GM23248 (cell line): ENCODE results near the gene C1orf116. TPM values are rescaled to one million over a fixed set of nuclear protein-coding genes. Genes with fewer than 3 reads are reported as not detected.

Experiments
- DNase-seq: peaks from one replicate; pipeline ENCODE4 v3.0.0-alpha.2; 2015
- H2AFZ ChIP-seq: fragments of 200-600 bp; sonication (generic); 2 replicates; pipeline ENCODE4 v1.6.1; 2016; ENCODE audit warnings: antibody characterized with exemption
- H3F3A ChIP-seq: fragments of 200-600 bp; sonication (generic); 2 replicates; pipeline ENCODE4 v1.6.1; 2016; ENCODE audit warnings: mild to moderate bottlenecking, antibody characterized with exemption, mixed run types; ENCODE audit not compliant: insufficient read depth
- H3K27ac ChIP-seq: fragments of 200-600 bp; sonication (generic); 2 replicates; pipeline ENCODE4 v1.5.1; 2016; ENCODE audit warnings: mild to moderate bottlenecking
- H3K27me3 ChIP-seq: fragments of 200-600 bp; sonication (generic); replicated peaks from 2 replicates; pipeline ENCODE4 v1.6.1; 2016; ENCODE audit warnings: mild to moderate bottlenecking; ENCODE audit not compliant: insufficient read depth
- H3K36me3 ChIP-seq: fragments of 200-600 bp; sonication (generic); 2 replicates; pipeline ENCODE4 v1.6.1; 2016; ENCODE audit warnings: low read depth, mild to moderate bottlenecking
- H3K4me1 ChIP-seq: fragments of 200-600 bp; sonication (generic); 2 replicates; pipeline ENCODE4 v1.6.1; 2016; ENCODE audit warnings: mild to moderate bottlenecking; ENCODE audit not compliant: insufficient read depth
- H3K4me2 ChIP-seq: fragments of 200-600 bp; sonication (generic); one replicate; pipeline ENCODE4 v1.6.1; 2016; ENCODE audit warnings: mild to moderate bottlenecking; ENCODE audit not compliant: unreplicated experiment
- H3K4me3 ChIP-seq: fragments of 200-600 bp; sonication (generic); 2 replicates; pipeline ENCODE4 v1.5.1; 2016; ENCODE audit warnings: mild to moderate bottlenecking
- H3K79me2 ChIP-seq: fragments of 200-600 bp; sonication (generic); 2 replicates; pipeline ENCODE4 v1.6.1; 2016; ENCODE audit warnings: mild to moderate bottlenecking; ENCODE audit not compliant: insufficient read depth
- H3K9ac ChIP-seq: fragments of 200-600 bp; sonication (generic); 2 replicates; pipeline ENCODE4 v1.6.1; 2016; ENCODE audit warnings: mild to moderate bottlenecking
- H3K9me2 ChIP-seq: fragments of 200-600 bp; sonication (generic); 2 replicates; pipeline ENCODE4 v1.6.1; 2016; ENCODE audit warnings: mixed run types, mild to moderate bottlenecking, moderate library complexity; ENCODE audit not compliant: insufficient read depth
- H3K9me3 ChIP-seq: fragments of 200-600 bp; sonication (generic); one replicate; pipeline ENCODE4 v1.6.1; 2017; ENCODE audit warnings: low read depth
- H4K20me1 ChIP-seq: fragments of 200-600 bp; sonication (generic); 2 replicates; pipeline ENCODE4 v1.6.0; 2016; ENCODE audit not compliant: insufficient read depth
- EZH2 ChIP-seq: fragments of 200-600 bp; sonication (generic); IDR thresholded peaks from 2 replicates; pipeline ENCODE4 v1.6.1; 2018; ENCODE audit warnings: antibody characterized with exemption, mild to moderate bottlenecking; ENCODE audit not compliant: insufficient read depth, poor library complexity, severe bottlenecking
- EZH2phosphoT487 ChIP-seq: fragments of 200-600 bp; sonication (generic); IDR thresholded peaks from 2 replicates; pipeline ENCODE4 v1.6.1; 2018; ENCODE audit warnings: antibody characterized with exemption, moderate library complexity, mild to moderate bottlenecking, low read depth; ENCODE audit not compliant: insufficient read depth
- WGBS, 2 experiments: methylation state at CpG; one replicate each; pipeline ENCODE4 v1.1.6; 2015 to 2017; ENCODE audit warnings: low lambda C conversion rate in 2 of 2, low coverage in 1 of 2; ENCODE audit errors: missing lambda C conversion rate in 2 of 2; 5-methylcytosine and 5-hydroxymethylcytosine counted together
- in situ Hi-C: fragments of 300-500 bp; cut with MboI; formaldehyde crosslinking; loops from 2 replicates; pipeline ENCODE4 v1.15.0; 2020
- polyA plus RNA-seq: library from polyadenylated mRNA; unstranded; fragments of >200 nt; fragmentation: Nextera tagmentation; extraction: Ambion mirVana; gene quantifications from 2 replicates; pipeline ENCODE4 v1.2.1, GENCODE V29; 2016
- total RNA-seq: library from RNA; depleted of rRNA; stranded (reverse); fragments of >200 nt; shearing (Covaris generic); gene quantifications from 2 replicates; pipeline ENCODE4 v1.2.3, GENCODE V29; 2014

The C1orf116 gene
- total and polyA plus RNA-seq, 2 experiments from 2014 or later: not detected

GRCh38 chr1:207026104-207026534 lies 6.4 kb downstream of the C1orf116 start:
- Histone ChIP-seq H3K4me2 (peak overlapping the region; percentile 75), H3K79me2 (no peaks in the 10 kb centered on the region), H2AFZ (peak overlapping the region; percentile 69), H3K9me3 (no peaks in the 10 kb centered on the region), H3F3A (peaks cover 23% of the 10 kb centered on the region), H3K9ac (no peak overlapping the region; the same call in 1 of the 2 replicates), H3K36me3 (no peaks in the 10 kb centered on the region), H3K4me1 (peaks cover 31% of the 10 kb centered on the region), H3K4me3 (peak overlapping the region; percentile 14; the same call in 1 of the 2 replicates), H3K9me2 (no peaks in the 10 kb centered on the region), H3K27me3 (no peaks in the 10 kb centered on the region), H3K27ac (peak overlapping the region; percentile 61), H4K20me1 (no peaks in the 10 kb centered on the region)
- no peak for TF ChIP-seq EZH2phosphoT487
- no peak for TF ChIP-seq EZH2
- WGBS, 2 experiments: 0 to 2% methylated on average over 4 of the region's 4 CpGs
- DNase-seq: peak; percentile 75
- in situ Hi-C loops: no loop called here

DNA sequence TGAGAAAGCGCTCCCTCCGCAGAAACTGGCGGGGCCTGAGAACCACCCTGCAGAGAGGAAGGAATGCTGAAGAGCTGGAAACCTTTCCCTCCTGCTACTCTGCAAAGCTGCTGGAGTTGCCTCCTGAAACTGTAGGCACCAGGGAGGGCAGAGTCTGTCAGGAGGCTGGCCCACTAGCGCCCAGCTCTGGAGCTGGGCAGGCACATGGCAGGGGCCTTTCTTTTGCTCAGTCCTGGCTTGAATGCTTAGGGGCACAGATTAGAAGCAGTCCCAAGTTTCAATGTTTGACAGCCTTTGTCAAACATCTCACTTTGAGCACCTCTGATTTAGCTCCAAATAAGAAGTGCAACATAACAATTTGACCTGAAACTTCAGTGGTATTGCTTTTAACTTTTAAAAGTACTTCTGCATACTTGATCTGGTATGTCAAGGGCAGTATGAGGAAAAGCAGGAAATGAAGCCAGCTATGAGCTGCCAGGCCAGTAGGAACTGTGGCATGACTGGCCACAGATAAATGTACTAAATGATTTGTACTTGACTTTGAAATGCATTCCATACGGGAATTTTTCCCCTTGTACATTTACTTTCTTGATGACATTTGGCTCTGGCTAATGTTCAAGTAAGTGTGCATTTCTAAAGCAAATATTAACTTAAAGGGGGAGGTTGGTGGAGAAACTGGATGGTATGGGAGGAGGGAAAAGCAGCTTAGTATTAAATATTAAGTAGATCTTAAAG lies 7.2 kb downstream of the C1orf116 start:
- H3K4me2 ChIP-seq: peak overlapping the region; percentile 75
- H3F3A ChIP-seq: peaks cover 23% of the 10 kb centered on the region
- no peaks in the 10 kb centered on the region for H4K20me1 ChIP-seq
- H3K4me3 ChIP-seq: peak overlapping the region; percentile 14; the same call in 1 of the 2 replicates
- H3K36me3 ChIP-seq: no peaks in the 10 kb centered on the region
- no peak overlapping the region; the same call in 1 of the 2 replicates for H3K9ac ChIP-seq
- peak overlapping the region; percentile 69; the same call in 1 of the 2 replicates for H2AFZ ChIP-seq
- in situ Hi-C loops: no loop called here
- no peaks in the 10 kb centered on the region for H3K79me2 ChIP-seq
- WGBS, 2 experiments: 42 to 49% methylated on average over 4 to 5 of the region's 5 CpGs
- no peak for TF ChIP-seq EZH2
- TF ChIP-seq EZH2phosphoT487: no peak
- peak overlapping the region; percentile 61 for H3K27ac ChIP-seq
- H3K9me3 ChIP-seq: no peaks in the 10 kb centered on the region
- no peaks in the 10 kb centered on the region for H3K27me3 ChIP-seq
- no peaks in the 10 kb centered on the region for H3K9me2 ChIP-seq
- peak; percentile 78 for DNase-seq
- peaks cover 39% of the 10 kb centered on the region for H3K4me1 ChIP-seq

GRCh38 chr1:207024202-207025145 lies 8.1 kb downstream of the C1orf116 start:
- 62 to 81% methylated on average over 14 to 18 of the region's 18 CpGs for WGBS, 2 experiments
- TF ChIP-seq EZH2 (no peak), EZH2phosphoT487 (no peak)
- Histone ChIP-seq H3K27ac (no peak overlapping the region), H3F3A (peaks cover 17% of the 10 kb centered on the region), H3K4me3 (no peak overlapping the region), H3K36me3 (no peaks in the 10 kb centered on the region), H3K27me3 (no peaks in the 10 kb centered on the region), H3K79me2 (no peaks in the 10 kb centered on the region), H3K4me2 (no peak overlapping the region), H3K4me1 (peaks cover 40% of the 10 kb centered on the region), H3K9me3 (no peaks in the 10 kb centered on the region), H3K9me2 (no peaks in the 10 kb centered on the region), H2AFZ (0 out of 2 replicates have a peak overlapping the region, but pooled peaks have one; percentile 42), H4K20me1 (no peaks in the 10 kb centered on the region), H3K9ac (no peak overlapping the region)
- in situ Hi-C loops: no loop called here
- no peak for DNase-seq

DNA sequence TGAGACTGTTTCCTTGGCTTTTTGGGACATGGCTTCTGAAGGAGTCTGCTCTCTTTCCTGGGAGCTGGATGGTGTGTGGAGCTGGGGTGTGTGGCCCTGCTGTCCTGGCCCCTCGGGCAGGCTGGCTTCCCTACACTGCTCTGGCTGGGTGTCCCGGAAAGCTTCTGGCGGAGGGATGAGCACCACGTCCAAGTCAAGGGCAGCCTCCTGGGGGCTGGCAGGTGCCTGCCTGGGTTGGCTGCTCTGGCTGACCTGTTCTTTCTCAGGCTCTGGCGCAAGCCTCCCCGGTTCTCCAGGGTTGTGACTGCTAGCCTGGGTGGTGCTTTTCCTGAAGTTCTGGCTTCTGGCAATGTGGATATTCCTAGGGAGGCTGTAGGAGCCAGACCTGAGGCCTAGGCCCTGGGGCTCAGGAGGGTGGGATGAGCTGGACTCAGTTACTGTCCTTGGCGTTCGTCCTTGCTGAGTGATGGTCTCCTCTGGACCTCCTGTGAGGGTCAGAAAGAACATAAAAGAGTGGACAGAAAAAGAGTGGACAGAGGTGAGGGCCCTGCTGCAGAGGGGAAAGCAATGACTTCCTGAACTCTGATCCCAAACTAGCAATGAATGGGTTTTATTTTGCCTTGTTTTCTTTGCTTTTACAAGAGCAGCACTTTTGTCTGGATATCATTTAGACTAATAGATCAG lies 9.4 kb downstream of the C1orf116 start:
- WGBS, 2 experiments: 94 to 95% methylated on average over 8 of the region's 8 CpGs
- H3K9ac ChIP-seq: no peak overlapping the region
- peaks cover 16% of the 10 kb centered on the region for H3F3A ChIP-seq
- no peaks in the 10 kb centered on the region for H3K36me3 ChIP-seq
- H2AFZ ChIP-seq: no peak overlapping the region
- DNase-seq: no peak
- H3K4me2 ChIP-seq: no peak overlapping the region
- no peaks in the 10 kb centered on the region for H3K9me2 ChIP-seq
- no peaks in the 10 kb centered on the region for H4K20me1 ChIP-seq
- peaks cover 40% of the 10 kb centered on the region for H3K4me1 ChIP-seq
- no peaks in the 10 kb centered on the region for H3K27me3 ChIP-seq
- in situ Hi-C loops: no loop called here
- TF ChIP-seq EZH2 (no peak), EZH2phosphoT487 (no peak)
- no peak overlapping the region for H3K27ac ChIP-seq
- H3K9me3 ChIP-seq: no peaks in the 10 kb centered on the region
- no peaks in the 10 kb centered on the region for H3K79me2 ChIP-seq
- H3K4me3 ChIP-seq: no peak overlapping the region
